SU-DHL-6 (cell line): ENCODE measurements around the gene CALN1.

ENCODE experiments used
- H2AFZ ChIP-seq: fragments of 200-600 bp; sonication (generic); 2 replicates; pipeline ENCODE4 v1.6.1; 2014; ENCODE audit warnings: low read depth, mild to moderate bottlenecking, moderate library complexity, mixed read lengths, antibody characterized with exemption, low read length; ENCODE audit not compliant: severe bottlenecking
- H3F3A ChIP-seq: fragments of 200-600 bp; shearing (Covaris generic); 2 replicates; pipeline ENCODE4 v1.6.0; 2016; ENCODE audit warnings: antibody characterized with exemption, mild to moderate bottlenecking; ENCODE audit not compliant: insufficient read depth
- H3K27ac ChIP-seq: fragments of 200-600 bp; sonication (generic); 2 replicates; pipeline ENCODE4 v1.5.1; 2016; ENCODE audit warnings: low read depth, mild to moderate bottlenecking, low read length, moderate library complexity, mixed read lengths
- H3K27me3 ChIP-seq: fragments of 200-600 bp; sonication (generic), shearing (Covaris generic); 2 replicates; pipeline ENCODE4 v1.6.0; 2014; ENCODE audit warnings: mild to moderate bottlenecking, low read length
- H3K36me3 ChIP-seq: fragments of 200-600 bp; sonication (generic); 2 replicates; pipeline ENCODE4 v1.6.1; 2014; ENCODE audit warnings: mild to moderate bottlenecking, low read length, mixed read lengths
- H3K4me2 ChIP-seq: fragments of 300-600, 200-600 bp; shearing (Covaris generic), sonication (generic); 2 replicates; pipeline ENCODE4 v1.6.0; 2014; ENCODE audit warnings: low read length, low read depth, mild to moderate bottlenecking; ENCODE audit not compliant: poor library complexity, severe bottlenecking
- H3K4me3 ChIP-seq: fragments of 200-600 bp; sonication (generic); 2 replicates; pipeline ENCODE4 v1.5.1; 2014; ENCODE audit warnings: antibody characterized with exemption, low read length, mild to moderate bottlenecking, mixed read lengths; ENCODE audit not compliant: insufficient read depth, poor library complexity, severe bottlenecking
- H3K79me2 ChIP-seq: fragments of 200-600 bp; sonication (generic); 2 replicates; pipeline ENCODE4 v1.6.1; 2014; ENCODE audit warnings: mild to moderate bottlenecking, low read length, moderate library complexity; ENCODE audit not compliant: insufficient read depth
- H3K9ac ChIP-seq: fragments of 200-600 bp; sonication (generic); 2 replicates; pipeline ENCODE4 v1.7.0; 2014; ENCODE audit warnings: mild to moderate bottlenecking, low read length
- H3K9me2 ChIP-seq: fragments of 200-600 bp; sonication (generic); replicated peaks from 2 replicates; pipeline ENCODE4 v1.6.1; 2014; ENCODE audit warnings: low read length; ENCODE audit not compliant: insufficient read depth
- H3K9me3 ChIP-seq: fragments of 200-600 bp; sonication (generic); 2 replicates; pipeline ENCODE4 v1.6.1; 2014; ENCODE audit warnings: low read length, mixed read lengths; ENCODE audit not compliant: insufficient read depth
- H4K20me1 ChIP-seq: fragments of 200-600 bp; sonication (generic); 2 replicates; pipeline ENCODE4 v1.6.1; 2014; ENCODE audit warnings: low read depth, mild to moderate bottlenecking, antibody characterized with exemption, low read length, moderate library complexity, mixed read lengths
- CTCF ChIP-seq: fragments of 200-600 bp; sonication (generic); IDR thresholded peaks from one replicate; pipeline ENCODE4 v1.5.1; 2017; ENCODE audit warnings: antibody characterized with exemption, mild to moderate bottlenecking, low read length, moderate library complexity; ENCODE audit not compliant: insufficient read depth, poor library complexity, severe bottlenecking
- EZH2phosphoT487 ChIP-seq: fragments of 200-600 bp; sonication (generic), shearing (Covaris generic); conservative IDR thresholded peaks from 2 replicates; pipeline ENCODE4 v1.6.1; 2018; ENCODE audit warnings: mild to moderate bottlenecking, antibody characterized with exemption, low read length, moderate library complexity, mixed read lengths

CALN1 gene

GRCh38 chr7:71842786-71843185 is 569.4 kb downstream of the CALN1 start:
- no peaks in the 10 kb centered on the region for H3K9me2 ChIP-seq
- H3F3A ChIP-seq, result no peaks in the 10 kb centered on the region
- H3K9me3 ChIP-seq, result no peaks in the 10 kb centered on the region
- no peak overlapping the region for H3K9ac ChIP-seq
- H4K20me1 ChIP-seq, result no peaks in the 10 kb centered on the region
- no peaks in the 10 kb centered on the region for H3K36me3 ChIP-seq
- H3K27ac ChIP-seq, result no peak overlapping the region
- H3K79me2 ChIP-seq, result no peaks in the 10 kb centered on the region
- no peak overlapping the region for H3K4me3 ChIP-seq
- no peak overlapping the region for H3K4me2 ChIP-seq
- TF ChIP-seq EZH2phosphoT487, result no peak
- TF ChIP-seq CTCF, result no peak
- H2AFZ ChIP-seq, result no peak overlapping the region
- no peaks in the 10 kb centered on the region for H3K27me3 ChIP-seq

GRCh38 chr7:71842381-71842780 is 569.8 kb downstream of the CALN1 start:
- no peak overlapping the region for H3K9ac ChIP-seq
- no peaks in the 10 kb centered on the region for H3F3A ChIP-seq
- TF ChIP-seq CTCF (no peak), EZH2phosphoT487 (no peak)
- H2AFZ ChIP-seq, result no peak overlapping the region
- H3K36me3 ChIP-seq, result no peaks in the 10 kb centered on the region
- no peaks in the 10 kb centered on the region for H4K20me1 ChIP-seq
- no peak overlapping the region for H3K4me2 ChIP-seq
- no peaks in the 10 kb centered on the region for H3K9me3 ChIP-seq
- H3K27me3 ChIP-seq, result no peaks in the 10 kb centered on the region
- H3K79me2 ChIP-seq, result no peaks in the 10 kb centered on the region
- H3K9me2 ChIP-seq, result no peaks in the 10 kb centered on the region
- no peak overlapping the region for H3K27ac ChIP-seq
- no peak overlapping the region for H3K4me3 ChIP-seq

DNA sequence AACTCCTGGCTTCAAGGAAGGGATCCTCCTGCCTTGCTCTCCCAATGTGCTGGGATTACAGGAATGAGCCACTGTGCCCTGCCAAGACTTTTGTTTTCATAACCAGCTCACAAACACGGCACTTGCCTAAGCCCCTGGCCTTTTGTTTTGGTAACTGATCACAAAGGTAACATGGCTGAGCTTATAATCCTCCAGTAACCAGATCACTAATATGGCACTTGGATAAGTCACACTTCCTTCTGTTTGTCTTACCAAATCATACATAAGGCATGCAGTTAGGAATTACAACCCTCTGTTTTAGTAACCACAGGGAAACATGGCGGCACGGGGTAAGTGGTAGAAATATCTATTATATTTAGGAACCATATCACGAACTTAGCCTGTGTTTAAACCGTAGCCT is 577.1 kb downstream of the CALN1 start:
- no peaks in the 10 kb centered on the region for H3K9me2 ChIP-seq
- TF ChIP-seq CTCF (no peak), EZH2phosphoT487 (no peak)
- H3K9me3 ChIP-seq, result no peaks in the 10 kb centered on the region
- H3K79me2 ChIP-seq, result no peaks in the 10 kb centered on the region
- no peak overlapping the region for H2AFZ ChIP-seq
- no peak overlapping the region for H3K9ac ChIP-seq
- H3K27me3 ChIP-seq, result no peaks in the 10 kb centered on the region
- no peaks in the 10 kb centered on the region for H3F3A ChIP-seq
- H3K27ac ChIP-seq, result no peak overlapping the region
- no peaks in the 10 kb centered on the region for H3K36me3 ChIP-seq
- no peaks in the 10 kb centered on the region for H4K20me1 ChIP-seq
- H3K4me2 ChIP-seq, result no peak overlapping the region
- no peak overlapping the region for H3K4me3 ChIP-seq

DNA sequence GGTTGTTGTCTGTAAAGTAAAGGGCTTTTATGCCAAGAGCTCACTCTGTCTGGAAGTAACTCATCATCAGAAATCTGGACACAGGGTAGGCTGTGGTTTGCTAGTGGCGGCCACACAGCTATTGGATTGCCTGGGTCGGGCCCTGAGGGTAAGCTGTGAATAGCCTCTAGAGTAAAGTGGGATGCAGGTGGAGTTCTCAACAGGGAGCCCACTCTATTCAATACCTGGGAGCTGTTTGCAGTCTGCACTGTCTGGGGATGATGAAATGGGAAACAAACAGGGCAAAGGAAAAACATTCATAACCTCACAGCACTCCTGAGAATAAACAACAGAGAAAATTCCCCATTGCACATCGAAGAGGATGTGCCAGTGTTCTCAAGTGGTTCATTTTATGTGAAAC is 582.6 kb downstream of the CALN1 start:
- no peaks in the 10 kb centered on the region for H3F3A ChIP-seq
- no peak overlapping the region for H3K27ac ChIP-seq
- no peaks in the 10 kb centered on the region for H3K27me3 ChIP-seq
- no peak overlapping the region for H2AFZ ChIP-seq
- no peak for TF ChIP-seq CTCF
- no peaks in the 10 kb centered on the region for H3K9me2 ChIP-seq
- no peak overlapping the region for H3K4me2 ChIP-seq
- no peaks in the 10 kb centered on the region for H3K79me2 ChIP-seq
- no peak overlapping the region for H3K4me3 ChIP-seq
- no peaks in the 10 kb centered on the region for H3K9me3 ChIP-seq
- no peak overlapping the region for H3K9ac ChIP-seq
- H4K20me1 ChIP-seq, result no peaks in the 10 kb centered on the region
- H3K36me3 ChIP-seq, result no peaks in the 10 kb centered on the region
